ENCODE results near the gene IRS2.

Gene IRS2

GRCh38 chr13:109781384-109782065, 4.9 kb downstream of the IRS2 start:
- H4K20me1 ChIP-seq (ENCODE audit: insufficient read depth), result no peaks in the 10 kb centered on the region
- H3K4me2 ChIP-seq, result no peak overlapping the region
- no peak overlapping the region for H3K4me3 ChIP-seq (IDR thresholded peaks at IDR 0.05; ENCODE audit: insufficient read depth, low read depth, low read length)

GRCh38 chr13:109780845-109781383, 5.5 kb downstream of the IRS2 start:
- Histone ChIP-seq H3K4me1 (ENCODE audit: low read depth, poor library complexity, severe bottlenecking) (peaks cover 36% of the 10 kb centered on the region), H3K27me3 (ENCODE audit: insufficient read depth, low read depth) (no peaks in the 10 kb centered on the region), H3K4me2 (no peak overlapping the region), H3K27ac (no peak overlapping the region), H3K4me3 (IDR thresholded peaks at IDR 0.05; ENCODE audit: insufficient read depth, low read depth, low read length) (no peak overlapping the region), H3K79me2 (ENCODE audit: insufficient read depth, low read depth) (no peaks in the 10 kb centered on the region; the same call in 1 of the 2 replicates), H4K20me1 (ENCODE audit: insufficient read depth) (no peaks in the 10 kb centered on the region), H3K36me3 (ENCODE audit: insufficient read depth) (no peaks in the 10 kb centered on the region), H2AFZ (ENCODE audit: low read depth) (no peak overlapping the region), H3K9ac (no peak overlapping the region)
- no peak for TF ChIP-seq CTCF (conservative IDR thresholded peaks at IDR 0.05; ENCODE audit: low read depth, low read length)

More at GRCh38 chr13:109781384-109782065, 4.9 kb downstream of the IRS2 start:
- TF ChIP-seq CTCF (conservative IDR thresholded peaks at IDR 0.05; ENCODE audit: low read depth, low read length), result no peak
- Histone ChIP-seq H3K9ac (no peak overlapping the region), H3K27ac (no peak overlapping the region), H3K27me3 (ENCODE audit: insufficient read depth, low read depth) (no peaks in the 10 kb centered on the region), H3K79me2 (ENCODE audit: insufficient read depth, low read depth) (no peaks in the 10 kb centered on the region), H3K36me3 (ENCODE audit: insufficient read depth) (no peaks in the 10 kb centered on the region), H2AFZ (ENCODE audit: low read depth) (no peak overlapping the region), H3K4me1 (ENCODE audit: low read depth, poor library complexity, severe bottlenecking) (peaks cover 30% of the 10 kb centered on the region)

GRCh38 chr13:109779876-109780510, 6.4 kb downstream of the IRS2 start:
- Histone ChIP-seq H4K20me1 (ENCODE audit: insufficient read depth) (no peaks in the 10 kb centered on the region), H3K9ac (no peak overlapping the region), H3K4me2 (no peak overlapping the region)

GRCh38 chr13:109779074-109779473, 7.3 kb downstream of the IRS2 start:
- no peaks in the 10 kb centered on the region for H4K20me1 ChIP-seq (ENCODE audit: insufficient read depth)
- no peak overlapping the region for H3K9ac ChIP-seq
- H2AFZ ChIP-seq (ENCODE audit: low read depth), result no peak overlapping the region
- H3K27ac ChIP-seq, result no peak overlapping the region
- peaks cover 38% of the 10 kb centered on the region for H3K4me1 ChIP-seq (ENCODE audit: low read depth, poor library complexity, severe bottlenecking)
- H3K27me3 ChIP-seq (ENCODE audit: insufficient read depth, low read depth), result no peaks in the 10 kb centered on the region
- no peak overlapping the region for H3K4me3 ChIP-seq (IDR thresholded peaks at IDR 0.05; ENCODE audit: insufficient read depth, low read depth, low read length)
- H3K79me2 ChIP-seq (ENCODE audit: insufficient read depth, low read depth), result peaks cover 5% of the 10 kb centered on the region; the same call in 1 of the 2 replicates
- no peak for TF ChIP-seq CTCF (conservative IDR thresholded peaks at IDR 0.05; ENCODE audit: low read depth, low read length)
- H3K36me3 ChIP-seq (ENCODE audit: insufficient read depth), result no peaks in the 10 kb centered on the region
- no peak overlapping the region for H3K4me2 ChIP-seq

More at GRCh38 chr13:109779876-109780510, 6.4 kb downstream of the IRS2 start:
- Histone ChIP-seq H3K36me3 (ENCODE audit: insufficient read depth) (no peaks in the 10 kb centered on the region), H2AFZ (ENCODE audit: low read depth) (no peak overlapping the region), H3K4me3 (IDR thresholded peaks at IDR 0.05; ENCODE audit: insufficient read depth, low read depth, low read length) (no peak overlapping the region), H3K79me2 (ENCODE audit: insufficient read depth, low read depth) (peaks cover 5% of the 10 kb centered on the region; the same call in 1 of the 2 replicates), H3K4me1 (ENCODE audit: low read depth, poor library complexity, severe bottlenecking) (peaks cover 38% of the 10 kb centered on the region), H3K27me3 (ENCODE audit: insufficient read depth, low read depth) (no peaks in the 10 kb centered on the region), H3K27ac (no peak overlapping the region)
- no peak for TF ChIP-seq CTCF (conservative IDR thresholded peaks at IDR 0.05; ENCODE audit: low read depth, low read length)

Data from KMS-11 (cell line).